Mesendoderm (in vitro differentiated cells): ENCODE measurements around the gene CAPN9.

Source experiments
- DNase-seq: peaks from one replicate; pipeline ENCODE4 v3.0.0; 2013
- H2AK5ac ChIP-seq: 2 replicates; pipeline ENCODE4 v1.6.1; 2013; ENCODE audit warnings: low read length, inconsistent platforms
- H2BK120ac ChIP-seq: 2 replicates; pipeline ENCODE4 v1.6.1; 2013; ENCODE audit warnings: low read depth, mild to moderate bottlenecking, low read length, moderate library complexity, mixed read lengths
- H2BK15ac ChIP-seq: replicated peaks from 2 replicates; pipeline ENCODE4 v1.6.1; 2013; ENCODE audit warnings: low read depth, mild to moderate bottlenecking, moderate library complexity
- H2BK5ac ChIP-seq: 2 replicates; pipeline ENCODE4 v1.6.1; 2013; ENCODE audit warnings: low read length, inconsistent platforms
- H3K18ac ChIP-seq: 2 replicates; pipeline ENCODE4 v1.6.1; 2013; ENCODE audit warnings: mild to moderate bottlenecking, low read length, mixed read lengths
- H3K23ac ChIP-seq: one replicate; pipeline ENCODE4 v1.6.1; 2013; ENCODE audit warnings: low read length
- H3K27ac ChIP-seq: 2 replicates; pipeline ENCODE4 v1.5.1; 2013; ENCODE audit warnings: low read depth, mild to moderate bottlenecking, inconsistent platforms, low read length, moderate library complexity
- H3K27me3 ChIP-seq: 2 replicates; pipeline ENCODE4 v1.6.1; 2013; ENCODE audit warnings: low read length, control low read depth, mild to moderate bottlenecking, inconsistent platforms; ENCODE audit not compliant: insufficient read depth, poor library complexity
- H3K36me3 ChIP-seq: 2 replicates; pipeline ENCODE4 v1.6.1; 2013; ENCODE audit warnings: low read length, inconsistent platforms; ENCODE audit not compliant: control insufficient read depth, insufficient read depth
- H3K4ac ChIP-seq: one replicate; pipeline ENCODE4 v1.6.1; 2013; ENCODE audit warnings: low read depth, mild to moderate bottlenecking, low read length, moderate library complexity
- H3K4me1 ChIP-seq: 2 replicates; pipeline ENCODE4 v1.6.1; 2013; ENCODE audit warnings: low read depth, low read length, inconsistent platforms; ENCODE audit not compliant: control insufficient read depth
- H3K4me2 ChIP-seq: 2 replicates; pipeline ENCODE4 v1.6.1; 2013; ENCODE audit warnings: low read length
- H3K4me3 ChIP-seq: 2 replicates; pipeline ENCODE4 v1.5.1; 2013; ENCODE audit warnings: mild to moderate bottlenecking, low read length
- H3K56ac ChIP-seq: one replicate; pipeline ENCODE4 v1.6.1; 2013; ENCODE audit warnings: low read length
- H3K79me1 ChIP-seq: 2 replicates; pipeline ENCODE4 v1.6.1; 2013; ENCODE audit warnings: low read length, inconsistent platforms
- H3K79me2 ChIP-seq: 2 replicates; pipeline ENCODE4 v1.6.1; 2013; ENCODE audit warnings: mild to moderate bottlenecking, low read length; ENCODE audit not compliant: control insufficient read depth, insufficient read depth
- H3K9ac ChIP-seq: 2 replicates; pipeline ENCODE4 v1.6.1; 2013; ENCODE audit warnings: low read length, inconsistent platforms
- H4K5ac ChIP-seq: one replicate; pipeline ENCODE4 v1.6.1; 2013; ENCODE audit warnings: low read length
- H4K8ac ChIP-seq: one replicate; pipeline ENCODE4 v1.6.1; 2013; ENCODE audit warnings: low read depth, mild to moderate bottlenecking, control low read depth, low read length, moderate library complexity
- whole genome bisulfite sequencing: extraction: QIAGEN DNeasy Blood & Tissue Kit; methylation state at CpG from one replicate; pipeline ENCODE4 v1.1.7; 2013; ENCODE audit warnings: low lambda C conversion rate, missing lambda C conversion rate; ENCODE audit not compliant: insufficient coverage; ENCODE audit errors: extremely low coverage; 5-methylcytosine and 5-hydroxymethylcytosine counted together

The CAPN9 gene

DNA sequence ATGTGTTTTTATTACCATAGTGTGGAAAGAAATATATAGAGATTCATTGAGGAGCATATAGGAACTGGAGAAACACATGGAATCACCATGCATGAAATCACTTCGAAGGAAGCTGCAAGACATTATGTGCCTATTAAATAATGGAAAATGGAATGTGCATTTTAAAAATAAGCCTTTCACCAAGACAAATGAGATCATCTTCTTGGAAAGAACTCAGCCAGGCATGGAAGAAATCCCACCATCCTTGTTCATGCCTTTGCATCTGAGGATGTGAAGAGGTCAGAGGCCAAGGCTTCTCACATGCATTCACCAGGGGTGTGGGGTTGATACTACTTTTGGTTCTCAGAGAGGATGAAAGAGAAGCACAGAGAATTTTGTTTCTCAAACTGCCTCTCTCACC lies 71.2 kb downstream of the CAPN9 start:
- no CpG with 5 or more reads among the region's 1 CpG for WGBS

DNA sequence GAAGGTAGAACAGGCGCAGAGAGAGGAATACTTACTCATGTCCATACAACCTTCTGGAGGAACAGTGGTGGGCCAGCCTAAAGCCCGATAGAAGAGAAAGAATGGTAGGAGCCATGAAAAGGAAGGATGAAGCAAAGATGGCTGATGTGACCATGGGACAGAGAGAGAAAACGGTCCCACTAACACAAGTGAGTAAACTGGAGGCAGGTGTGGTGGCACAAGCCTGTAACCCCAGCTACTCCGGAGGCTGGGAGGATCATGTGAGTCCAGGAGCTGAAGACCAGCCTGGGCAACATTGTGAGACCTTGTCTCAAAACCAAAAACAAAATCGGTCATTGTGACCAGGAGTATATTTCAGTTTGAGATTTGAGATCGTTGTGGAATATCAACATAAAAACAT lies 71.7 kb downstream of the CAPN9 start:
- H3K18ac ChIP-seq: no peak overlapping the region
- no peaks in the 10 kb centered on the region for H3K79me2 ChIP-seq
- no peak overlapping the region for H3K4ac ChIP-seq
- no peak overlapping the region for H2BK15ac ChIP-seq
- H3K56ac ChIP-seq: no peak overlapping the region
- H3K27ac ChIP-seq: no peak overlapping the region
- no peak overlapping the region for H2AK5ac ChIP-seq
- no peak overlapping the region for H3K4me3 ChIP-seq
- H3K4me1 ChIP-seq: no peaks in the 10 kb centered on the region
- no peak overlapping the region for H2BK5ac ChIP-seq
- H3K27me3 ChIP-seq: no peaks in the 10 kb centered on the region
- no peak overlapping the region for H3K4me2 ChIP-seq
- H3K36me3 ChIP-seq: no peaks in the 10 kb centered on the region
- H4K5ac ChIP-seq: no peak overlapping the region
- H3K9ac ChIP-seq: no peak overlapping the region
- H3K79me1 ChIP-seq: no peaks in the 10 kb centered on the region
- DNase-seq: no peak
- H2BK120ac ChIP-seq: no peak overlapping the region
- H4K8ac ChIP-seq: no peak overlapping the region
- no peak overlapping the region for H3K23ac ChIP-seq
- no CpG with 5 or more reads among the region's 6 CpGs for WGBS

More for the DNA sequence above, 71.2 kb downstream of the CAPN9 start:
- Histone ChIP-seq H4K8ac (no peak overlapping the region), H3K27me3 (no peaks in the 10 kb centered on the region), H3K23ac (no peak overlapping the region), H3K4me3 (no peak overlapping the region), H3K36me3 (no peaks in the 10 kb centered on the region), H3K4ac (no peak overlapping the region), H2BK5ac (no peak overlapping the region), H3K79me2 (no peaks in the 10 kb centered on the region), H3K79me1 (no peaks in the 10 kb centered on the region), H2BK120ac (no peak overlapping the region), H3K4me1 (no peaks in the 10 kb centered on the region), H4K5ac (no peak overlapping the region), H3K27ac (no peak overlapping the region), H2AK5ac (no peak overlapping the region), H3K56ac (no peak overlapping the region), H2BK15ac (no peak overlapping the region), H3K4me2 (no peak overlapping the region), H3K9ac (no peak overlapping the region), H3K18ac (no peak overlapping the region)
- DNase-seq: no peak

DNA sequence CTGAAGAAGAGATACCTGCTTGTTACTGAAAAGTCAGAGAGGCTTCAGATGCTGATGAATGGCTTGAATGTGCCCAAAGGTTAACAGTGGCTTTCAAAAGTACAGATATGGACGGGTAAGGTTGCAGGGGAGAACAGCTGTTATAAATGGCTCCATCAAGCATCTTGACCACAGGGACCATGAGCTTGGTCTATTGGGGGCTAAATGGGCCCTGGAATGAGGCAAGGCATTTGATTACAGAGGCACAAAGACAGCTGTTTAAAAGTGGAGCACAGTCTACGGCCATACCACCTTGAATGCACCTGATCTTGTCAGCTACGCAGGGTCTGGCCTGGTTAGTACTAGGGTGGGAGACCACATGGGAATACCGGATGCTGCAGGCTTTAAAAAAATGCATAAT lies 72.8 kb downstream of the CAPN9 start:
- no CpG with 5 or more reads among the region's 4 CpGs for WGBS
- no peak overlapping the region for H3K9ac ChIP-seq
- H4K8ac ChIP-seq: no peak overlapping the region
- DNase-seq: no peak
- H3K27me3 ChIP-seq: no peaks in the 10 kb centered on the region
- no peak overlapping the region for H2BK120ac ChIP-seq
- H3K4ac ChIP-seq: no peak overlapping the region
- no peak overlapping the region for H3K4me3 ChIP-seq
- no peak overlapping the region for H3K27ac ChIP-seq
- H3K36me3 ChIP-seq: no peaks in the 10 kb centered on the region
- H3K79me2 ChIP-seq: no peaks in the 10 kb centered on the region
- H2AK5ac ChIP-seq: no peak overlapping the region
- H3K79me1 ChIP-seq: no peaks in the 10 kb centered on the region
- no peak overlapping the region for H3K18ac ChIP-seq
- no peak overlapping the region for H2BK5ac ChIP-seq
- H3K23ac ChIP-seq: no peak overlapping the region
- H2BK15ac ChIP-seq: no peak overlapping the region
- no peak overlapping the region for H3K4me2 ChIP-seq
- no peak overlapping the region for H3K56ac ChIP-seq
- no peak overlapping the region for H4K5ac ChIP-seq
- H3K4me1 ChIP-seq: no peaks in the 10 kb centered on the region

DNA sequence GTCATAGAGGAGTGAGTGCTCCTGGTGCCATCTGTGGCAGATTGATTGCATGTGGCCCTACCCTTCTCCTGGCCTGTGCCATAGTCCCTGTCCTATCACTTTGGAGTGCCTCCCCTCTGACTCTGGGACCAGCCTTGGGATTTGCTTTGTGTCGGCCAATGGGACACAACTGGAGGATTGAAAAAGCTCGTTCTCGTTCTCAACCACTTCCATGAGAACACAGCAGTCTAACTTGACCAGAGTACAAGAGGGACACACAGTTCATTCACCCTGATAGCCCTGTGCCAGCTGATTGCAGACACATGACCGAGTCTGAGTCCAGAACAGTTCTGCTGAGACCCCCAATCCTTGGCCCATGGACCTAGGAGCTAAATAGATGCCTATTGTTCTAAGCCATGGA lies 73.4 kb downstream of the CAPN9 start:
- no peak overlapping the region for H2BK15ac ChIP-seq
- no peak overlapping the region for H3K4ac ChIP-seq
- no peak overlapping the region for H3K18ac ChIP-seq
- no peak overlapping the region for H3K27ac ChIP-seq
- no peak overlapping the region for H3K9ac ChIP-seq
- no peaks in the 10 kb centered on the region for H3K4me1 ChIP-seq
- H4K8ac ChIP-seq: no peak overlapping the region
- no peak overlapping the region for H3K4me2 ChIP-seq
- no peak overlapping the region for H3K4me3 ChIP-seq
- H3K56ac ChIP-seq: no peak overlapping the region
- DNase-seq: no peak
- H2BK5ac ChIP-seq: no peak overlapping the region
- H3K36me3 ChIP-seq: no peaks in the 10 kb centered on the region
- H4K5ac ChIP-seq: no peak overlapping the region
- H2BK120ac ChIP-seq: no peak overlapping the region
- H3K27me3 ChIP-seq: no peaks in the 10 kb centered on the region
- WGBS: no CpG with 5 or more reads among the region's 4 CpGs
- no peaks in the 10 kb centered on the region for H3K79me2 ChIP-seq
- H3K23ac ChIP-seq: no peak overlapping the region
- H3K79me1 ChIP-seq: no peaks in the 10 kb centered on the region
- H2AK5ac ChIP-seq: no peak overlapping the region

DNA sequence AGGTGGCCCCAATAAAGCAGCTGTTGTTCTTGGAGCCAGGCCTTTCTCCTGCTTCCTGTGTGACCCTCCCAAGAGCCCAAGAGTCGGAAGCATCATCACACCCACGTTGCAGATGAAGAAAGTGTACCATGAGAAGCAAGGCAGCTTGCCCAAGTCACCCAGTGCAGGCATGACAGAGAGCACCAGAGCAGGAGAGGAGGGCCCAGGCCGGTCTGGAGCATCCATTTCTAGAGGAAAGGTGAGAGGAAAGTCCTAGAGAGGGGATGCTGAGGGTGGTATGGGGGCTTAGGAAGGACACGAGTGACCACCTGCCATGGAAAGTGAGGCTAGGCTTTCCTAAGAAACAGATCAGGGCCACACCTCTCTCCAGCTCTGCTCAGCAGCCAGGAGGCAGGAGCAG lies 74.2 kb downstream of the CAPN9 start:
- Histone ChIP-seq H3K27ac (no peak overlapping the region), H3K4me1 (no peaks in the 10 kb centered on the region), H2BK5ac (no peak overlapping the region), H3K18ac (no peak overlapping the region), H3K4me3 (no peak overlapping the region), H4K5ac (no peak overlapping the region), H3K56ac (no peak overlapping the region), H2BK15ac (no peak overlapping the region), H2BK120ac (no peak overlapping the region), H4K8ac (no peak overlapping the region), H3K4ac (no peak overlapping the region), H3K79me2 (no peaks in the 10 kb centered on the region), H3K23ac (no peak overlapping the region), H3K36me3 (no peaks in the 10 kb centered on the region), H3K79me1 (no peaks in the 10 kb centered on the region), H2AK5ac (no peak overlapping the region), H3K9ac (no peak overlapping the region), H3K4me2 (no peak overlapping the region), H3K27me3 (no peaks in the 10 kb centered on the region)
- no peak for DNase-seq
- no CpG with 5 or more reads among the region's 4 CpGs for WGBS

DNA sequence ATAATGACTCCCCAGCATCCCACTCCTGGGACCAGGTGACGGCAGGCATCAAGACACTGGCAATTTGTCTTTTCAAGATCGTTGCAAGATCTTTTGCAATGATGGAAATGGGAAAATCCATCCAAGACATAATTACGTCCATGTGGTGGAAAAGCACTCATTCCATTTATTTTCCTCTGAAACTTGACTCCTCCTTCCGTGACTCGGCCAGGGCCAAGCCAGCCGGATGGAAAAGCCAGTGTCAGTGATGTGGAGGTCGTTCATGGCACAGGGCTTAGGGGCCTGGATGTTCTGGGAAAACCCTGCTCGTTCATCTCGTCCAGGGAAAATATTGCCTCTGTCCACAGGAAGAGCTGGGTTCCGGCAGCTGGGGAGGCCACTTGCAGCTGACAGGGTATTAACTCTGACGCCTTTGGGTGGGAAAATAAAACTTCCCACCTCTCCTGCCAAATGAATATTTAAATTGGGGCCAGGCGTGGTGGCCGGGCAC lies 74.9 kb downstream of the CAPN9 start:
- no peak overlapping the region for H4K5ac ChIP-seq
- DNase-seq: no peak
- no peak overlapping the region for H3K9ac ChIP-seq

More for the DNA sequence above, 74.9 kb downstream of the CAPN9 start:
- H3K4me3 ChIP-seq: no peak overlapping the region
- no peak overlapping the region for H2AK5ac ChIP-seq
- H3K56ac ChIP-seq: no peak overlapping the region
- no CpG with 5 or more reads among the region's 13 CpGs for WGBS
- H4K8ac ChIP-seq: no peak overlapping the region
- no peak overlapping the region for H2BK120ac ChIP-seq
- H3K23ac ChIP-seq: no peak overlapping the region
- no peak overlapping the region for H3K27ac ChIP-seq
- no peak overlapping the region for H3K18ac ChIP-seq
- H3K36me3 ChIP-seq: no peaks in the 10 kb centered on the region
- no peak overlapping the region for H2BK5ac ChIP-seq
- no peaks in the 10 kb centered on the region for H3K4me1 ChIP-seq
- no peaks in the 10 kb centered on the region for H3K79me1 ChIP-seq
- H3K27me3 ChIP-seq: no peaks in the 10 kb centered on the region
- H3K79me2 ChIP-seq: no peaks in the 10 kb centered on the region
- H2BK15ac ChIP-seq: no peak overlapping the region
- no peak overlapping the region for H3K4me2 ChIP-seq
- H3K4ac ChIP-seq: no peak overlapping the region
